Stimulated activated CD4-positive, alpha-beta T cell treated with anti-CD3 and anti-CD28 coated beads, TNF-alpha, amount 100 ng/mL, for 24 hours (primary cell): ENCODE results near the gene MYO3B.
"Not testable (repeated sequence)": the region's sequence is repeated elsewhere in the genome, so short reads cannot be mapped to it uniquely, and the experiment has no call there.

Experiments used
- DNase-seq, 3 experiments: peaks; one replicate each; pipeline ENCODE4 v3.0.0-alpha.2; 2020; ENCODE audit warnings: low read depth in 3 of 3

MYO3B gene

DNA sequence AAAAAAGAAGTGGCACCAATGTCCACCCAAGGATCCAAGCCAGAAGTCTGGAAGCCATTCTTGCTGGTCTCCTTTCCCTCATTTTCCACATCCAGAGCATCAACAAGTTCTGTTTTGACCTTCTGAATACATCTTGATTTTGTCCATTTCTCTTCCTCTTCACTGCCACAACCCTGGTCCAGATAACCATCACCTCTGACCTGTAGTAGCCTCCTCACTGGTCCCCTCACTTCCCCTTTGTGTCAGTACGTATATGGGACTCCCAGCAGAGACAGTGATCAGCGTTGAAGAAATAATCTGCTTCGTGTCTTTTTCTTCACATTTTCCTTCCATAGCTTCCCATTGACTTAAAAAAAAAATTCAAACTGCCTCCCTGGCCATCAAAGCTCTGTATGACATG is 427.9 kb downstream of the MYO3B start:
- no peak for DNase-seq

DNA sequence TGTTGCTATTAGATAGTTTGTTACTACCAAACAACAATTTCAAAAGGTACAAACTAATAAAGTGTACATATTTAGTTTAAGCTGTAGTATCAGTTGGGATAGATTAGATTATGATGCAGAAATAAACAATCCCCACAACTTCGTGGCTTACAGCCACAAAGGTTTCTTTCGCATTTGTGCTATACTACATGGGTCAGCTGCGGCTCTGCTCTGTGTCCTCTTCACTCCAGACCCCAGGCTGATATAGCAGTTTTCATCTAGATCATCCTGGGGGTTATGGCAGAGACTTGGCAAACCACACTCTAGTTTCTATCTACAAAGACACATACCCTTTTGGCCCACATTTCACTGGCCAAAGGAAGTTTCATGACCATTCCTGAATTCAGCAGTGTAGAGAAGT is 429.2 kb downstream of the MYO3B start:
- DNase-seq = no peak

DNA sequence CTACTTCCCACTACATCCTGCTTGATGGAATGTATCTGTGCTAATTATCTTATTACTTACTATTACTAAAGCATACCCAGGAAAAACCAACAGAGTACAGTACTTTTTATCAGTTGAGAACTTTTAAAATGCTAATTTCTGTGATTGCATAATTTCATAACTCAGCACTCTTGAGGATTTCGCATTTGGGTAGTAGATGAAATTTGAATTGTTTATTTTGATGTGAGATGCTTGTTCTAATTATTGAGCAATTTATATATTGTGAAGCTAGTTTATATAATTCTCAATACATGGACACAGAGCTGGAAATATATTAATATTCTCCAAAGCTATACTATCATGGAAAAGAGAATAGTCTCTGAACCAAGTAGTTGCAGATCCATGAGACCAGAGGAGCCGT is 432.7 kb downstream of the MYO3B start:
- DNase-seq = no peak

DNA sequence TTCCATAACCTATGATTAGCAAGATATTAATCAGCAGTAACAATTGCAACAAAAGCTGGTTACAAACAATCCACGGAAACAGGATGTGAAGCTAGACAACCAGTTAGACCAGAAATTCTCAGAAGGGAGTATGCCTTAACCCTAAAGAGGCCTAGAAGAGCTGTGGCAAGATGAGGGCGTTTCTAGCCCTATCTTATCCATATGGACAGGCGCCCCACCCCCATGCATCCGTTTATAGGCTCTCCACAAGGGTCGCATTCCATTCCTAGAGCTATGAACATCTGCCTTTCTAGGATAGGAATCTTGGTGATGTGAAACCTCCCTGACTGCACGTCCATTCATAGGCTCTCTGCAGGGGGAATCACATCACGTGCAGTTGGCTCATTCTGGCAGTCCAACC is 441.0 kb downstream of the MYO3B start:
- DNase-seq = not testable (repeated sequence)

DNA sequence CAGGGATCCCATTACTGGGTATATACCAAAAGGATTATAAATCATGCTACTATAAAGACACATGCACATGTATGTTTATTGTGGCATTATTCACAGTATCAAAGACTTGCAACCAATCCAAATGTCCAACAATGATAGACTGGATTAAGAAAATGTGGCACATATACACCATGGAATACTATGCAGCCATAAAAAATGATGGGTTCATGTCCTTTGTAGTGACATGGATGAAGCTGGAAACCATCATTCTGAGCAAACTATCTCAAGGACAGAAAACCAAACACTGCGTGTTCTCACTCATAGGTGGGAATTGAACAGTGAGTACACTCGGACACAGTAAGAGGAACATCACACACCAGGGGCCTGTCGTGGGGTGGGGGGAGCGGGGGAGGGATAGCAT is 457.1 kb downstream of the MYO3B start:
- not testable (repeated sequence) for DNase-seq

DNA sequence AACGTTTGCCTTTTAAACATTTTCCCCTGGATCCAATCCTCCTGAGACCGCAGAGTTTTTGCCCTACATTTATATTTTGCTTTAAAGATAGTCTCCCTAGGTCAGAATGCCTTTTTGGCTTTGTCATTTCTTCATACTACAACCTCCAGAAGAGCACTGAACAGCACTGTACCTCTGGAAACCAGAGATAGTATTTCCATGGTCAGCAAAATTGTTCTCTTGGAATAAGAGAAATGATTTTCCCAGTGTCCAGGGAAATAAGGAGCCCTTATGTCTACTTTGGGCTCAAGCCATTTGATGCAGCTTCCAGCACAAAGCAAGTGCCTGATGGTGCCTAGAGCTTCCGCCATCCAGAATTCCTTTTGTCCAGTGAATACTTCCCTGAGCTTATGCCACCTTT is 461.7 kb downstream of the MYO3B start:
- no peak for DNase-seq

DNA sequence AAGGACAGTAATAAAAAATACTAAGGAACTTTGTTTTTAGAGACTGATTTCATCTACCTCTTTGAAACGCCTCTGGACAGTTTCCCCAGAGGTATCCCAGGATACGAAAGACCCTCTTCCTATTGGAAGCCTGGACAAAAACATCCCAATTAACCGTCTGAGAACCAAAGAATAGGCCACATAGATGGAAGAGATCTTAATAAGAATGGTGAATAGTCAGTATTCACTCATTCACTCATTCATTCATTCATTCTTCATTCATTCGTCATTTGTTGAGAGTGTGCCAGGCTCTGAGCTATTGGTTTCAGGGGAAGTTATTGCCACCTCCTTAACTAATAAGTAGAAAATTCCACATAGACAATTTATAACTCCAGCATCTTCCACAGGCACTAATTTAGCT is 464.0 kb downstream of the MYO3B start:
- DNase-seq = no peak

DNA sequence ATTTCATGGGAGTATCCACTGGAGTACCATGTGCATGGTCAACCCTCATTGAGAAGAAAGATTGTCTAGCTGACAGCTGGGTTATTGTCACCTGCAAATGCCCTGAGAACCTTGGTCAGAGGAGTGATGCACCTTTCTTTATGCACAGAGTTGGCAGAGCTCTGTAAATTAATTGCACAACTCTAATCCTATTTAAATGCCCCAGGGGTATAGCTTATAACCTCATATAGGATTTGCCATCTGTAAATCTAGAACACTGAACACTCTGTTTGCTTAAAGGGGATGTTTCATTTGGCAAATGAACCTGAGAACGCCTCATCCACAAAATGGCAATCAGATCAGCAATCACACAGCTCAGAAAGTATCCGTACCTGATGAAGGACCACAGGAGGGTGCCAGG is 465.4 kb downstream of the MYO3B start:
- DNase-seq = no peak

DNA sequence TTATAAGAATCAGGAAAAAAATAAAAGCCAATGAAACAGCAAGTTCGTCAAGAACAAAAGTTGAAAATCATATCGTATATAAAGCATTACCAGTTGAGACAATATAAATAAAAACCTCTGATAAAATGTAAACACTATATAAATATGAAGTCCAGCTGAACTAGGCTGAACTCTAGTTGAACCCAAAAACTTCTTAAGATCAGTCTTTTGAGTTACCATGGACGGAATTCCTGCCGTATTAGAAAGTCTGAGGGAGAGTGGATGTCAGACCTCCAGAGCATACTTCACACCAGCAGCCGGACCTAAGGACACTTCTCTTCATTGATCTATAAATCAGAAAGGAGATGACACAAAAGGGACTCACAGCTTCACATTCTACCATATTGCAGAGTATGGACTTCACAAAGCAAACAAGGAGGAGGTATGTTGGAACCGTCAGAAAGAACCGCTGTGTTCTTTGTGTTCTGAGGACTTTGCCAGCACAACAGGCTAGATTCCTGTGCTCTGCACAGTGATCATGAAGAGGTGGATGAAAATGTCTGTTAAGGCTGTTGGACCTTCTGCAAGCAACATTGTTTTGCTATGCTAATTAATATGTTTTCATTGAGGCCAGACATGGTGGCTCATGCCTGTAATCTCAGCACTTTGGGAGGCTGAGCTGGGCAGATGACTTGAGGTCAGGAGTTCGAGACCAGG is 469.9 kb downstream of the MYO3B start:
- DNase-seq = no peak

DNA sequence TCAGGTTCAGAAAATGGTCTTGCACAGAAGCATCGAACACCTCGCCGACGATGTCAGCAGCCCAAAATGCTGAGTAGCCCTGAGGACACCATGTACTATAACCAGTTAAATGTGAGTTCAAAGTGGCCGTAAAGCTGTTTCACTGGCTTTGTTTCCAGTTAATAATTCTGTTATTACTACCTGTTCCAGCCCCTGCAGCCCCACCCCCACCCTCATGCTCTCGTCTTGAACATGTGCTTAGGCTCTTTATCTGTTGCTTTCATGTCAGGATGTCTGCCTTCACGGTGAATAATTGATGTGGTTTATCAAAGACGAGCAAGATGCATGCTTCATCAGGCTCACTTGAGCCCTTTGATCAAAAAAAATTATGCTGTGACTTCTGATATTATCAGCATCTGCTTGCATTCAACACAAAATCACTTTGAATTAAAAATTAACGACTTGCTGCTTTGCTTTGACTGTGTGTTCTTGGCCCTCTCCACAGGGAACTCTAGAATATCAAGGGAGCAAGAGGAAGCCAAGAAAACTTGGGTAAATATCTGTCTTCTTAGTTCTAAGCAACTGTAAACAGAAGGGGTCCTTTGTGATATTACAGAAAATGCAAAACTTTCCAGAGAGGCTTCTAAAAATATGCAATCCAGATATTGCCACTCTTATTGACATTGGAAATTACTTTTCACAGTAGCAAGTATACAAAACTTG is 473.8 kb downstream of the MYO3B start:
- peak in 1 of 3 experiments; percentile 1 for DNase-seq

DNA sequence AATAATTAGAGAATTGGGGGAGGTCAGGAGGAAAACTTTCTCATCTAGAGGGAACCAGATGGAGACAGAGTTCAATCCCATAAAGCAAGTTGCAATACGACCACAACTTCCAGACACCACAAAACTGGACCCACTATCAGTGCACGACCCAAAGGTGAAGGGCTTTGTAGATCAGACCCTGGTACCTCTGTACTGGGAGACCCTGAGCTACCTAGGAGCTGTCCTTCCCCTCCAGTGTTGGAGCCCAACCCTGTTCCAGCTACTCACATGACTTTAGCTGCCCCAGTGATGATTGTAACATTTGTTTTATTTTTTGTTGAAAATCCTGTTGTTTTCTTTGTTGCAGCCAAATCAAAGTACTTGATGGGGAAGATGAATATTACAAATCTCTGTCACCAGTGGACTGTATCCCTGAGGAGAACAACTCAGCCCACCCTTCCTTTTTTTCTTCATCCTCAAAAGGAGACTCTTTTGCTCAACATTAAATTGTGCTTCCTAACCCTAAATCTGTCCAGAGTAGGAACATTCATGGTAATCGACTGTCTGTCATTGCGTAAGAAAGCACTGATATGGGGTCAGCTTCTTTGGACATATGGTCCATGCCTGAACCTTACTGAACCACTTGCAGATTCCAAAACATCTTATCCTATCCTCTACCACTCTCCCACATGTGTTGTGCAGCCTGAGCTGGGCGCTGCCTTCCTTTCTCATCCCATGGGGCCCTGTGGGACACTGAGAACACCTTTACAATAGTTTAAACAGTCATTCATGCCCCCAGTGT is 474.9 kb downstream of the MYO3B start:
- no peak for DNase-seq

DNA sequence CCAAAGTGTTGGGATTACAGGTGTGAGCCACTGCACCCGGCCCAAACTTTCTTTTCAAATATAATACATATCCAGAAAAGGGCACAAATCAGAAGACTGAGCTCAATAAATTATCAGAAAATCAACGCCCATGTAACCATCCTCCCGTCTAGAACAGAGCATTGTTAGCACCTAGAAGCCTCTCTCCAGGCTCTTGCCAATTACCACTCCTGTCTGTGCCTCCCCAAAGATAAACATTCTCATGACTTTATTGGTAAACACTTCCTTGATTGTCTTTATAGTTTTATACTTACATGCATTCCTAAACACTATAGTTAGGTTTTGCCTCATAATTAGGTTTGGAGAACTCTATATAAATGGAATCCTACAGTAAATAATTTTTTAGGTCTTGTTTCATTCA is 478.7 kb downstream of the MYO3B start:
- no peak for DNase-seq

DNA sequence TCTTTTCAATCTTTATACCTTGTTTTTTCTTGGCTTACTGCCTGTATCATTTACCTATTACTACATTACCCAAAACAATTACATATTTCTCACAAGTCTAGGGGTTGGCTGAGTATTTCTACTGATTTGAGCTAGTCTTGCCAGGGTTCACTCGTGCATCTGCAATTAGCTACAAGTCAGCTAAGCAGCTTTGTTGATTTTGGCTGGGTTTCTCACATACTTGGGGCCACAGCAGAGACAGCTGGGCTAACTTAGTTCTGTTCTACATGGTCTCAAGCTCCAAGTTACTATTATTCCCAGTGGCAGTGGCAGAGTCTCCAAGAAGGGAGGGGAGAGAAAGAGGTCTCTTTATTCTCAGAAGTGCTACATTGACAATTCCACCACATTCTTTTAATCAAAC is 482.5 kb downstream of the MYO3B start:
- DNase-seq = no peak

DNA sequence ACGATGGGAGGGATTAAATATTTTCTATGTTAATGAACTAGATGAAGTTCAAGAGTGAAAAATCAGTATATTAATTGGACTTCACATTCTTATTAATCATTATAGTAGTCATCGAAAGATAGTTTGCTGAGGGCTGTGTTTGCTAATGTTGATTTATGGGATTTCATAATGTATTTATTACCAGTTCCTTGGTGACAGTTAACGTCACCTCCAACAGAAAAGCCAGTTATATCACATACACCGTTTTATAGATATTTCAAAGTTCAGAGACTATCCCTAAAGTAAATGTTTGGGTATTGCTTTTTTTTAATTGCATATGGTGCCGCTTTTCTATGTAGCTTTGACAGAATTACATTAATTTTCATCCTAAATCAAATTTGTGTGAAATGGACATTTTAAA is 487.8 kb downstream of the MYO3B start:
- no peak for DNase-seq

DNA sequence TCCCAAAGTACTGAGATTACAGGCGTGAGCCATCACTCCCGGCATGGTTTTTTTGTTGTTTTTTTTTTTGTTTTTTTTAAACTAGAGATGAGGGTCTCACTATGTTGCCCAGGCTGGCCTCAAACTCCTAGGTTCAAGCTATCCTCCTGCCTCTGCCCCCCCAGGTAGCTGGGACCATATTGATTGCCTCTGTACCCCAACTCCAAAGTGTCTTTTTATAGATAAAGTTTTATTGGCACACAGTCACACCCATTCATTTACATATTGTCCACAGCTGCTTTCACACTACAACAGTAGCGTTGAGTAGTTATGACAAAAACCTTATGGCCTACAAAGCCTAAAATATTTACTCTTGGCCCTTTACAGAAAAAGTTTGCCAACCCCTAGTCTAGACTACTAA is 492.0 kb downstream of the MYO3B start:
- DNase-seq = no peak

DNA sequence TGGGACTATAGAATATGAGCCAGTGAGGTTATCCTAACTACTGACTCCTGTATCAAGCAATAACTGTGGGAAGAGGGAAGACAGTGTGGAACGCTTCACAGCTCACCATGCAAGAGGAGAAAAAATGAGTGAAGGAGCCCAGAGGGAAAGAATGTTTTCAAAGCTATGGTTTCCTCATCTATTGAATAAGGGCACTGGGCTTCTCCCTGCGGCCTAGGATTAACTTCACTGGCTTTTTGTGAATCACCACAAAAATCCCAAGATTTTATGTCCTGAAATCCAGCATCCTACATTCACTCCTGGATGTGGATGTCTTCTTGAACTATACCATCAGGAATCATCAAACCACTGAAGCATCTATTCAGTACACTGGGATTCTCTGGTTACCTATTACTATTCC is 492.7 kb downstream of the MYO3B start:
- DNase-seq = no peak

DNA sequence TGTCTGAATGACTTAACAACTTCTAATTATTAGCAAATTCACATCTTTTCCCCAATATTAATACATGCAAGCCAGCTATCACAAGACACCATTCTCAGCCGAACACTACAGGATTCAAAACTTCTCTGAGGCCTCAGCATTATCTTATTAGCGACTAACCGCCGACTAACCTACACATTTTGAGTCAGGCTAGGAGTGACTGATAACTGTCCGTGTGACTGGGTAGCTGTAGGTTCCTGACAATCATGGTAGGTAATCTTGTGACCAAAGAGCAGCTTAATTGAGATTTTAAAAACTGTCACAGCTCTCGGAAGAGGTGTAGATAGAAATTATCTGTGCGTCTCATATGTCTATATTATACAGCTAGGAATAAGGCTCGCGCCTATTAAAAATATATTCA is 493.1 kb downstream of the MYO3B start:
- no peak for DNase-seq

DNA sequence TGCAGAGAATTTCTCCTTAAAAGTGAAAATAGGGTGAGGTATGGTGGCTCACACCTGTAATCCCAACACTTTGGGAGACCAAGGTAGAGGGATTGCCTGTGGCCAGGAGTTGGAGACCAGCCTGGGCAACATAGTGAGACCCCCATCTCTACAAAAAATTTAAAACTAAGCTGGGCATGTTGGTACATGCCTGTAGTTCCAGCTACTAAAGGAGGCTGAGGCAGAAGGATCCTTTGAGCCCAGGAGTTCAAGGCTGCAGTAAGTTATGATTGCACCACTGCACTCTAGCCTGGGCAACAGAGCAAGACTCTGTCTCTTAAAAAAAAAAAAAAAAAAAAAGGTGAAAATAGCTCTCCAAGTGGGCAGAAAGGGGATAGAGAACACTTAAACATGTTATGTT is 496.3 kb downstream of the MYO3B start:
- DNase-seq = not testable (repeated sequence)

DNA sequence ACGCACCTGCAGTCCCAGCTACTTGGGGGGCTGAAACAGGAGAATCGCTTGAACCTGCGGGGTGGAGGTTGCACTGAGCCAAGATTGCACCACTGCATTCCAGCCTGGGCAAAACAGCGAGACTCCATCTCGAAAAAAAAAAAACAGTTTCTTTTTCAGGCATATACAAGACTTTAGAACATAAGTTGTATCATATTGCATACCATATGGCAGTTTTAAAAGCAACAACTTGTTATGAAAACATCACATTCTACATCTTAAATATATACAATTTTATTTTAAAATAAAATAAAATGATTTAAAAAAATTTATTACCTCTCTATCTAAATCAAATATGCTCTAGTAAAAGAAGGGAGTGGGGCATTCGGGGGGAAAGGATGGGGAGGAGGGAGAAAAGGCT is 497.8 kb downstream of the MYO3B start:
- DNase-seq = no peak

DNA sequence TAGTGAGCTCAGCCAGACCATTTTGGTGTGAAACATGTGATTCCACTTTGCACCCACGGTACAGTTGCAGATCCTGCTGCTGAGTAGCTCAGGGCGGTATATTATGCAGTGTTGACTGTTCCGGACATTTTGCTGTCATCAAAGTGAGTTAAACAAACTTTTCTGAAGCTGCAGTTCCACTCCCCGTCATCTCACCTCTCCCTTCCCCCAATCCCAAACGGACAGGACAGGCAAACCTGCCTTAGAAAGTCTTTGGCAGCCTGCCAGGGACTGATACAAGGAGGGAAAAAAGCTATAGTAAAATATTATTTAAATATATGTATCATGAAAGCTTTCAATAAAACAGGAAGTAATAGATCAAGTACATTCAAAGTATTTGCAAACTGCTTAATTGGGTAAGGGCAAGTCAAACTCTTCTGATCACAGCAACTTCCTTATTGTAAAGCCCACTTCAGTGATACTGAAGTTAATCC is 501.7 kb downstream of the MYO3B start:
- no peak for DNase-seq

DNA sequence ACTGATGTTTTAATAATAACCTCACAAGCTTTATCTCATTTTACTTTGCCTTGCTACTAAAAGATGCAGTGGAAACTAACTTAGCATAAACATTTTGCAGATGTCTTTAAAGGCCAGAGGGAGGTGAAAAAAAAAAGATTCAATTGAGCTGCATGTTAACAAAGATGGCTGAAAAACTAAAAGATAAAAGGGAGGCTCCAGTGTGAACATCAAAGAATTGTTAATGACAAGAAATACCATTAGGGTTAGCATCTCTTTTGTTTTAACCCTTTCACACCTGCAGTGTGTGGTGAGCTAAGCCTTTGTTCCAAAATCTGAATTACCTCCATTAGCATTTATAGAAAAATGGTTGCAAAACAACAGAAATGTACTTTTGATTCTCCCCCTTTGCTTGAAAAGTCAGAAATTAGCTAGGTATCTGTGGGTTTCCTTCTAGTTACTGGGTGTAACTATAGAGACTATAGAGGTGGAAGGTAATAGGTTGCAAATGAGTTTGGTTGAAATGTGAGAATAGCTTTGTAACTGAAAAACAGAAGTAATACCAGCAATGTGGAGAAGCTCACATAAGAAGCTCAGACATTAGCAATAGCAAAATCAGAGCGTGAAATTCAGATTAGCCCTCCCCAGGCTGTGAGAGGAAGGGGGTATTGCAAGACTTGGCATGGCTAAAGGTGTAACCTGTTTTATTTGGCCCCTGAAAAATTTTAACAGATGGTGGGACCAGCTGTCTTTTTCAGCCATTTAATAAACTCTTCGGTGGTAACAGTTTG is 502.4 kb downstream of the MYO3B start:
- no peak for DNase-seq

DNA sequence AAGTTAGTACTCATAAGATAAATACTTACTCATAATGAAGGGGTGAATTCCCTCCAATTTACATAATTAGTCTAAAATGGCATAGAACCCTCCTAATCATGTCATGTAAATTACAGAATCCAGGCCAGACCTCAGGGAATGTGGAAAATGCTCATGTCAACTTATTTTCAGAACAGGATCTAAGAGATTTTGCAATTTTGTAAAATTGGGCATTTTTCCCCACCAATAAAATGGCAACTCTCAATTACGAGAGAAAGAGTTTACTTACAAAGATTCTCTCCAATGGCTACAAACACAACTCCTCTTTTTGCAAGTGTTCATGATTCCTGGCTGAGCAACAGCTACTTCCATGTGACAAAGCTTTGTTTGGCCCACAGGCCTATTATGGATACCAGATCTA is 503.4 kb downstream of the MYO3B start:
- no peak for DNase-seq
